Loucy (cell line): Measurements from ENCODE around the gene SLC18A3.

Experiments
- H2AFZ ChIP-seq: fragments of 200-600 bp; sonication (generic); 2 replicates; pipeline ENCODE4 v1.6.0; 2016; ENCODE audit warnings: antibody characterized with exemption, mild to moderate bottlenecking, low read length, moderate library complexity
- H3F3A ChIP-seq: fragments of 200-600 bp; 2 replicates; pipeline ENCODE4 v1.6.0; 2016; ENCODE audit warnings: antibody characterized with exemption, low read depth, mild to moderate bottlenecking
- H3K27me3 ChIP-seq: fragments of 200-600 bp; sonication (generic); 2 replicates; pipeline ENCODE4 v1.6.1; 2014; ENCODE audit warnings: low read length, mild to moderate bottlenecking; ENCODE audit not compliant: insufficient read depth, poor library complexity, severe bottlenecking
- H3K36me3 ChIP-seq: fragments of 200-600 bp; sonication (generic); 2 replicates; pipeline ENCODE4 v1.6.1; 2016; ENCODE audit warnings: low read length; ENCODE audit not compliant: insufficient read depth
- H3K4me1 ChIP-seq: fragments of 200-600 bp; sonication (generic); 2 replicates; pipeline ENCODE4 v1.5.1; 2014; ENCODE audit warnings: low read length, mild to moderate bottlenecking; ENCODE audit not compliant: insufficient read depth, poor library complexity, severe bottlenecking
- H3K4me2 ChIP-seq: fragments of 200-600 bp; sonication (generic); 2 replicates; pipeline ENCODE4 v1.6.0; 2014; ENCODE audit warnings: antibody characterized with exemption, low read length, low read depth, mild to moderate bottlenecking; ENCODE audit not compliant: poor library complexity, severe bottlenecking
- H3K4me3 ChIP-seq: fragments of 200-600 bp; sonication (generic); 2 replicates; pipeline ENCODE4 v1.5.1; 2014; ENCODE audit warnings: low read length, mild to moderate bottlenecking, mixed read lengths; ENCODE audit not compliant: poor library complexity, severe bottlenecking
- H3K79me2 ChIP-seq: fragments of 200-600 bp; sonication (generic); 2 replicates; pipeline ENCODE4 v1.6.1; 2014; ENCODE audit warnings: low read length; ENCODE audit not compliant: insufficient read depth
- H3K9ac ChIP-seq: fragments of 200-600 bp; sonication (generic); 2 replicates; pipeline ENCODE4 v1.6.0; 2014; ENCODE audit warnings: mild to moderate bottlenecking, low read depth, low read length, moderate library complexity; ENCODE audit not compliant: poor library complexity, severe bottlenecking
- H3K9me2 ChIP-seq: fragments of 200-600 bp; sonication (generic); replicated peaks from 2 replicates; pipeline ENCODE4 v1.6.1; 2016; ENCODE audit warnings: low read depth, low read length, mixed read lengths
- H3K9me3 ChIP-seq: fragments of 200-600 bp; sonication (generic); 2 replicates; pipeline ENCODE4 v1.6.1; 2014; ENCODE audit warnings: mild to moderate bottlenecking, antibody characterized with exemption, low read length, low read depth; ENCODE audit not compliant: insufficient read depth
- H4K20me1 ChIP-seq: fragments of 200-600 bp; sonication (generic); 2 replicates; pipeline ENCODE4 v1.6.0; 2014; ENCODE audit warnings: antibody characterized with exemption, low read length, mild to moderate bottlenecking; ENCODE audit not compliant: insufficient read depth, poor library complexity, severe bottlenecking
- CTCF ChIP-seq: fragments of 200-600 bp; sonication (generic); conservative IDR thresholded peaks from 2 replicates; pipeline ENCODE4 v1.5.1; 2014; ENCODE audit warnings: mild to moderate bottlenecking, antibody characterized with exemption, low read length
- EZH2phosphoT487 ChIP-seq: fragments of 200-600 bp; IDR thresholded peaks from 2 replicates; pipeline ENCODE4 v1.6.1; 2018; ENCODE audit warnings: antibody characterized with exemption, mild to moderate bottlenecking, moderate library complexity, borderline replicate concordance

Gene SLC18A3

DNA sequence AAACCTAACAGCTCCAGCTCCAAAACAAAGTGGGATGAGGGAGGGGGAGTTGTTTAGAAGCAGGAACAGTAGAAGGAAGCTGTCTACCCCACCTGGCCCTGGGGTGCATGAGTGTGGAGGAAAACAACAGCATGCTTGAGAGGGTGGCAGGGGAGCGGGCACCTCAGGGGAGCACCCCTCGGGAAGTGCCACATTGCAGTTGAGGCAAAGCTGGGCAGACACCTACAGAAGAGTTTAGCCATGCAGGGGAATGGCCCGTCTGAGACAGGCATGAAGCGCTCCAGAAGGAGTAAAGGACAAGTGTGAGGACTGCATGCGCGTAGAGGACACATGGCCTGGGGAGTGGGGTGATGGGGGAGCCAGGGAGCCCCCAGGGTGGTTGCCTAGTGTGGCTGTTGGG, 21.9 kb downstream of the SLC18A3 start:
- Histone ChIP-seq H3K9me3 (no peaks in the 10 kb centered on the region), H3K9me2 (no peaks in the 10 kb centered on the region), H3F3A (no peaks in the 10 kb centered on the region), H3K36me3 (no peaks in the 10 kb centered on the region), H4K20me1 (no peaks in the 10 kb centered on the region), H3K9ac (no peak overlapping the region), H3K27me3 (no peaks in the 10 kb centered on the region), H3K4me1 (no peaks in the 10 kb centered on the region), H3K4me3 (no peak overlapping the region), H2AFZ (no peak overlapping the region), H3K79me2 (no peaks in the 10 kb centered on the region), H3K4me2 (no peak overlapping the region)
- TF ChIP-seq EZH2phosphoT487 (no peak), CTCF (no peak)

- Histone ChIP-seq H3K4me1 (no peaks in the 10 kb centered on the region), H4K20me1 (no peaks in the 10 kb centered on the region), H2AFZ (no peak overlapping the region), H3K9ac (no peak overlapping the region), H3K4me3 (no peak overlapping the region), H3K4me2 (no peak overlapping the region), H3K36me3 (no peaks in the 10 kb centered on the region), H3F3A (no peaks in the 10 kb centered on the region), H3K9me3 (no peaks in the 10 kb centered on the region), H3K9me2 (no peaks in the 10 kb centered on the region), H3K27me3 (no peaks in the 10 kb centered on the region), H3K79me2 (no peaks in the 10 kb centered on the region)
- TF ChIP-seq EZH2phosphoT487 (no peak), CTCF (no peak)
Observed at GRCh38 chr10:49632406-49633317, 22.6 kb downstream of the SLC18A3 start.

DNA sequence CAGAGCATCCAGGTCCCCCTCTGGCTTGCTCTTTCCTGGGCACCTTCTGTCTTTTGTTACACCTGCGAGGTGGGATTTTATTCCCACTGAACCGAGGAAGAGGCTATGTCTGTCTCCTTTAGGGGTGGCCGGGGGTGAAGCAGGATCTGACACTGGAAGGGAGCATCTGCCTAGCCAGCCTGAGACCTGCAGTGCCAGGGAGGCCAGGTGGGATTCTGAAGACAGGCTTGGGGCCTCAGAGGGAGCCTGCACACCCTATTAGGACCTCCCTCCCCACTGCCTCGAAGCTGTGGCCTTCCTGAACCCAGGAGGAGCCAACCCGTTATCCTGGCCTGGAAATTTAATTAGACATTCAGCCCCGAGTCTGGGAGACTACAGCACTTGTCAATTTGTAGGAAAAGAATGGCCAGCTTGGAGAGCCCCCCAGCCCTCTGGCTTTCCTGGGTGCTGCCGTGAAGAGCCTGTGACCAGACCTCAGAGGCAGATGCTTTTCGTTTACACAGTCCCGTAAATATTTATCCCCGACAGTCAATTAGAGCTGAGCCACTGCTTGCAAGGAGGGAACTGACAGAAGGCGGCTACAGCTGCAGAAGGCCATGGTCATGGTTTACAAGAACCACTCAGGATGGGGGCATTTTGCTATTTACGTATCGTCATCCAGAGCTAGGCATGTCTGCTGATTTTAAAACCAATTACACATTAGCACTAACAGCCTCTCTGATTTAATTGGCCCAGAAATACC, 23.4 kb downstream of the SLC18A3 start:
- no peak overlapping the region for H3K4me2 ChIP-seq
- TF ChIP-seq EZH2phosphoT487 = no peak
- no peak for TF ChIP-seq CTCF
- no peaks in the 10 kb centered on the region for H3K27me3 ChIP-seq

More for the DNA sequence above, 23.4 kb downstream of the SLC18A3 start:
- no peaks in the 10 kb centered on the region for H3F3A ChIP-seq
- H3K9ac ChIP-seq = no peak overlapping the region
- H3K9me2 ChIP-seq = no peaks in the 10 kb centered on the region
- H3K4me3 ChIP-seq = no peak overlapping the region
- no peaks in the 10 kb centered on the region for H4K20me1 ChIP-seq
- H3K9me3 ChIP-seq = no peaks in the 10 kb centered on the region
- H2AFZ ChIP-seq = no peak overlapping the region
- no peaks in the 10 kb centered on the region for H3K79me2 ChIP-seq
- H3K4me1 ChIP-seq = no peaks in the 10 kb centered on the region
- no peaks in the 10 kb centered on the region for H3K36me3 ChIP-seq
